Heart right ventricle (tissue), 16 donors: Measurements from ENCODE around the gene VGF. TPM values are rescaled to one million over a fixed set of nuclear protein-coding genes. Genes with fewer than 3 reads are reported as not detected.

ENCODE experiments used
- ATAC-seq, 8 donors: fragments of 200-7000 bp; cut with Tn5 transposase; one replicate each; pipeline ENCODE4 v1.9.1; 2020; ENCODE audit warnings: mild to moderate bottlenecking in 8 of 8, moderate library complexity in 8 of 8, moderate number of reproducible peaks in 1 of 8
- DNase-seq, 2 donors: peaks; one replicate each; pipeline ENCODE4 v3.0.0-alpha.2; 2020
- H3K27ac ChIP-seq, 10 donors: fragments of 200-600 bp; sonication (generic) in 2 of 10; one replicate each; pipeline versions ENCODE4 v1.5.0 to v1.8.0; 2020 to 2022; ENCODE audit warnings: mild to moderate bottlenecking in 3 of 10
- H3K27me3 ChIP-seq, 7 donors: fragments of 200-600 bp; one replicate each; pipeline ENCODE4 v1.8.0; 2021 to 2022; ENCODE audit warnings: mild to moderate bottlenecking in 2 of 7
- H3K36me3 ChIP-seq, 9 donors: fragments of 200-600 bp; sonication (generic) in 1 of 9; one replicate each; pipeline versions ENCODE4 v1.5.0 to v1.8.0; 2020 to 2022; ENCODE audit warnings: mild to moderate bottlenecking in 2 of 9
- H3K4me1 ChIP-seq, 9 donors: fragments of 200-600 bp; sonication (generic) in 1 of 9; one replicate each; pipeline versions ENCODE4 v1.5.0 to v1.8.0; 2020 to 2022; ENCODE audit warnings: mild to moderate bottlenecking in 4 of 9
- H3K4me3 ChIP-seq, 10 donors: fragments of 200-600 bp; sonication (generic) in 2 of 10; one replicate each; pipeline versions ENCODE4 v1.5.0 to v1.8.0; 2020 to 2022; ENCODE audit warnings: mild to moderate bottlenecking in 7 of 10, moderate library complexity in 2 of 10
- H3K9me3 ChIP-seq, 11 donors: fragments of 200-600 bp in 10 of 11; sonication (generic) in 2 of 11; one replicate each; pipeline versions ENCODE4 v1.5.0 to v1.8.0; 2013 to 2022; ENCODE audit warnings: mild to moderate bottlenecking in 2 of 11, control low read depth in 1 of 11, moderate library complexity in 1 of 11
- CTCF ChIP-seq, 9 donors: fragments of 200-600 bp; sonication (generic) in 2 of 9; IDR thresholded peaks; one replicate each; pipeline versions ENCODE4 v1.5.0 to v1.8.0; 2021 to 2022; ENCODE audit warnings: antibody characterized with exemption in 9 of 9, mild to moderate bottlenecking in 5 of 9, moderate library complexity in 1 of 9
- WGBS, 2 donors: extraction: QIAGEN DNeasy Blood & Tissue Kit; methylation state at CpG; one replicate each; pipeline ENCODE4 v1.1.7; 2013; ENCODE audit warnings: inconsistent platforms in 1 of 2; 5-methylcytosine and 5-hydroxymethylcytosine counted together
- intact Hi-C, 10 donors: fragments of 100-400 bp; cut with DNase I; formaldehyde crosslinking; loops; one replicate each; pipeline versions ENCODE4 v1.11.1 to v1.14.2; 2022
- polyA plus RNA-seq, 2 donors: library from polyadenylated mRNA; stranded (reverse); fragments of 200-250 nt; gene quantifications; one replicate each; pipeline ENCODE4 v1.2.3, GENCODE V29; 2013
- total RNA-seq, 10 donors: library from RNA; stranded (reverse); fragmentation: NEBNext Ultra II Directional in 3 of 10; extraction: Animal tissue kit (Norgen Biotek cat#: 25700) in 3 of 10; gene quantifications; one replicate each; pipeline versions ENCODE4 v1.2.1 to v1.2.4, GENCODE V29; 2021 to 2023
- donor health status: Arrhythmogenic right ventricular cardiomyopathy.
- donor health status: ischemic (EF 13 %, LVEDD 7.1; RV severe dilation, severe dysfunction).
- donor health status: healthy with polysubstance abuse.
- donor health status: DM: no; HTN: yes; CAD: no.
- donor health status: DM: no; HTN: no; CAD: no.
- donor health status: ischemic (EF 25% LVEDD 6.9; RV normal size, moderate dysfunction).
- donor health status: ischemic (EF 25% LVEDD 5.7; RV mildly dilated, moderate dysfunction).
- donor health status: healthy.
- donor health status: DM: yes; HTN: yes; CAD: no.
- donor health status: Ischemic cardiomyopathy.
- donor health status: ischemic (EF 35%, LVEDD 5.7; RV mildly dilated, moderate dysfunction).
- donor health status: nonischemic (EF 11% LVEDD 7.7; RV severe dilation, severe dysfunction).
- donor health status: DM: yes; HTN: yes; CAD: no.
- donor health status: PGD.
- donor health status: ischemic (EF 29% LVEDD 5.4; RV normal size, mild dysfunction).
- donor health status: nonischemic (EF 23%, LVEDD 6.1; RV moderate dilation, normal function).

The VGF gene
- total and polyA plus RNA-seq, 12 donors = 0.17 TPM; not detected in 11

- ATAC-seq = no peak
- Histone ChIP-seq H3K27me3 (peaks cover 56 to 100% (median 99%) of the 10 kb centered on the region in 7 donors), H3K4me1 (peaks cover 18 to 64% (median 42%) of the 10 kb centered on the region in 9 donors), H3K4me3 (no peak overlapping the region), H3K27ac (no peak overlapping the region), H3K9me3 (no peaks in the 10 kb centered on the region), H3K36me3 (no peaks in the 10 kb centered on the region)
- no peak for DNase-seq
- TF ChIP-seq CTCF (IDR thresholded peaks at IDR 0.05) = no peak
- intact Hi-C loops = loop anchor here in 1 of 10 donors (2.0 kb wide), 1 partner anchor 23 kb away; no protein-coding TSS in a partner anchor
- WGBS, 2 donors = 2 to 5% methylated on average over 12 of the region's 12 CpGs
Observed at GRCh38 chr7:101167645-101168411, 2.5 kb upstream of the VGF start.

- Histone ChIP-seq H3K4me1 (peaks cover 16 to 63% (median 39%) of the 10 kb centered on the region in 9 donors), H3K36me3 (no peaks in the 10 kb centered on the region), H3K4me3 (no peak overlapping the region), H3K27ac (no peak overlapping the region), H3K27me3 (peaks cover 48 to 100% (median 98%) of the 10 kb centered on the region in 7 donors), H3K9me3 (no peaks in the 10 kb centered on the region)
- no peak for ATAC-seq
- WGBS, 2 donors = 1% methylated on average over 16 to 19 of the region's 19 CpGs
- DNase-seq = no peak
- intact Hi-C loops = no loop called here
- no peak for TF ChIP-seq CTCF (IDR thresholded peaks at IDR 0.05)
Observed at GRCh38 chr7:101166909-101167644, 1.7 kb upstream of the VGF start.

GRCh38 chr7:101166648-101166908, 1.2 kb upstream of the VGF start:
- Histone ChIP-seq H3K4me1 (peaks cover 13 to 58% (median 40%) of the 10 kb centered on the region in 9 donors), H3K9me3 (no peaks in the 10 kb centered on the region), H3K27me3 (peaks cover 43 to 100% (median 97%) of the 10 kb centered on the region in 7 donors), H3K27ac (no peak overlapping the region), H3K36me3 (no peaks in the 10 kb centered on the region), H3K4me3 (no peak overlapping the region)
- ATAC-seq = no peak
- DNase-seq = no peak
- intact Hi-C loops = no loop called here
- 0 to 2% methylated on average over 8 to 11 of the region's 11 CpGs for WGBS, 2 donors
- TF ChIP-seq CTCF (IDR thresholded peaks at IDR 0.05) = no peak

GRCh38 chr7:101165958-101166647, 734 bp upstream of the VGF start:
- WGBS, 2 donors = 1 to 2% methylated on average over 36 to 38 of the region's 38 CpGs
- peak overlapping the region in 4 of 10 donors; percentile 23 to 31 (median 26) for H3K4me3 ChIP-seq
- H3K27me3 ChIP-seq = peaks cover 40 to 100% (median 97%) of the 10 kb centered on the region in 7 donors
- H3K9me3 ChIP-seq = no peaks in the 10 kb centered on the region
- DNase-seq (no peak), ATAC-seq (no peak)
- intact Hi-C loops = no loop called here
- no peak for TF ChIP-seq CTCF (IDR thresholded peaks at IDR 0.05)
- H3K27ac ChIP-seq = no peak overlapping the region
- H3K4me1 ChIP-seq = peaks cover 13 to 57% (median 40%) of the 10 kb centered on the region in 9 donors
- peaks cover 0 to 2% (median 0%) of the 10 kb centered on the region in 9 donors for H3K36me3 ChIP-seq
